B cell (primary cell): ENCODE measurements around the gene OSER1.

Source experiments
- EZH2 ChIP-seq: IDR thresholded peaks from 2 replicates; pipeline ENCODE4 v1.6.1; 2012; ENCODE audit warnings: borderline replicate concordance, low read depth, mild to moderate bottlenecking, moderate library complexity, low read length; ENCODE audit not compliant: insufficient read depth, poor library complexity, severe bottlenecking
- TF ChIP-seq, protein P1 (sequence below): fragments of 200-600 bp; IDR thresholded peaks from one replicate; pipeline ENCODE4 v1.8.0; 2022; ENCODE audit warnings: antibody characterized with exemption, mild to moderate bottlenecking

DNA sequence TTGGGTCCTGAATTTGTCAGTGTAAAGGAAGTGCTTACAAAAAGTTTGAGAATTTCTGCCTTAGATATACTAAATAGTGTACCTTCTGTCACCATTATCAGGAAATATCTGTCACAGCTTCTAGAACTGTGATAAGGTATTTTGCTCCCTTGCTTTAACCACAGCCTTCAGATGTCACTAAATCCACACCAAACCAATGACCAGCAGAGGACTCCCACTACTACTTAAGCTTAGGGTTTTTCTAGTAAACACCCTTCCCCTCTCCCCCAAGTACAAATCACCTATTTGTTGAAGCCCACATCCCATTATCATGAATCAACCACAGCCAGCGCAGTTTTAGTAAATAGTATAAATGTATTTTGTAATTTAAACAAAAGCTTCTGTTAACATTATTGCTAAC lies 15.0 kb downstream of the OSER1 start:
- TF ChIP-seq, protein P1, sequence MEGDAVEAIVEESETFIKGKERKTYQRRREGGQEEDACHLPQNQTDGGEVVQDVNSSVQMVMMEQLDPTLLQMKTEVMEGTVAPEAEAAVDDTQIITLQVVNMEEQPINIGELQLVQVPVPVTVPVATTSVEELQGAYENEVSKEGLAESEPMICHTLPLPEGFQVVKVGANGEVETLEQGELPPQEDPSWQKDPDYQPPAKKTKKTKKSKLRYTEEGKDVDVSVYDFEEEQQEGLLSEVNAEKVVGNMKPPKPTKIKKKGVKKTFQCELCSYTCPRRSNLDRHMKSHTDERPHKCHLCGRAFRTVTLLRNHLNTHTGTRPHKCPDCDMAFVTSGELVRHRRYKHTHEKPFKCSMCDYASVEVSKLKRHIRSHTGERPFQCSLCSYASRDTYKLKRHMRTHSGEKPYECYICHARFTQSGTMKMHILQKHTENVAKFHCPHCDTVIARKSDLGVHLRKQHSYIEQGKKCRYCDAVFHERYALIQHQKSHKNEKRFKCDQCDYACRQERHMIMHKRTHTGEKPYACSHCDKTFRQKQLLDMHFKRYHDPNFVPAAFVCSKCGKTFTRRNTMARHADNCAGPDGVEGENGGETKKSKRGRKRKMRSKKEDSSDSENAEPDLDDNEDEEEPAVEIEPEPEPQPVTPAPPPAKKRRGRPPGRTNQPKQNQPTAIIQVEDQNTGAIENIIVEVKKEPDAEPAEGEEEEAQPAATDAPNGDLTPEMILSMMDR, result no peak
- TF ChIP-seq EZH2, result no peak
